ENCODE data around the gene DNAH14. TPM values are rescaled to one million over a fixed set of nuclear protein-coding genes. Genes with fewer than 3 reads are reported as not detected.
A peak's percentile ranks its signal among the peaks of the same experiment; 100 is the strongest.

DNAH14 gene
- total RNA-seq, 1 experiment from 2014 or later = 39.7 TPM

DNA sequence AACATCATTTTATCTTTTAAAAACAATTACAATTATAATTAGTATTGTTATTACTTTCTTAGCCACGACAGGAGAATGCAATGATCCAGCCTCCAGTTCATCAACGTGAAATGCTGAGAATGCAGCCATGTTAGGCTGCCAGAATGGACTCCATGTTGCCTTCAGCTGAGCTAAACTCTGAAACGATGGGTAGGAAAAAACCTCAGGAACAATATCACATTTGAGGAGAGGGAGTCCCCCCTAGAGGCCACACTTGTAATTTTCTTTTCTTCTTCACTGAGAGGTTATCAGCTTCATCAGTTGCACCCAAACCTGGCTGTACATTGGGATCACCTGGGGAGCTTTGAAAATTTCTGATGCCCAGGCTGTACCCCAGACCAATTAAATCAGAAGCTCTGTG lies 34.6 kb upstream of the DNAH14 start:
- TF ChIP-seq, protein P1, sequence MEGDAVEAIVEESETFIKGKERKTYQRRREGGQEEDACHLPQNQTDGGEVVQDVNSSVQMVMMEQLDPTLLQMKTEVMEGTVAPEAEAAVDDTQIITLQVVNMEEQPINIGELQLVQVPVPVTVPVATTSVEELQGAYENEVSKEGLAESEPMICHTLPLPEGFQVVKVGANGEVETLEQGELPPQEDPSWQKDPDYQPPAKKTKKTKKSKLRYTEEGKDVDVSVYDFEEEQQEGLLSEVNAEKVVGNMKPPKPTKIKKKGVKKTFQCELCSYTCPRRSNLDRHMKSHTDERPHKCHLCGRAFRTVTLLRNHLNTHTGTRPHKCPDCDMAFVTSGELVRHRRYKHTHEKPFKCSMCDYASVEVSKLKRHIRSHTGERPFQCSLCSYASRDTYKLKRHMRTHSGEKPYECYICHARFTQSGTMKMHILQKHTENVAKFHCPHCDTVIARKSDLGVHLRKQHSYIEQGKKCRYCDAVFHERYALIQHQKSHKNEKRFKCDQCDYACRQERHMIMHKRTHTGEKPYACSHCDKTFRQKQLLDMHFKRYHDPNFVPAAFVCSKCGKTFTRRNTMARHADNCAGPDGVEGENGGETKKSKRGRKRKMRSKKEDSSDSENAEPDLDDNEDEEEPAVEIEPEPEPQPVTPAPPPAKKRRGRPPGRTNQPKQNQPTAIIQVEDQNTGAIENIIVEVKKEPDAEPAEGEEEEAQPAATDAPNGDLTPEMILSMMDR (conservative IDR thresholded peaks at IDR 0.05) = peak; percentile 68
- Histone ChIP-seq H3K23ac (ENCODE audit: insufficient read length, low read depth, low read length) (no peak overlapping the region), H4K20me1 (ENCODE audit: control insufficient read depth, insufficient read depth, insufficient read length) (no peaks in the 10 kb centered on the region), H3K14ac (ENCODE audit: insufficient read depth, low read length) (no peak overlapping the region), H3K4me1 (ENCODE audit: insufficient read depth, low read length) (no peaks in the 10 kb centered on the region), H2BK20ac (ENCODE audit: low read depth, low read length, poor library complexity, severe bottlenecking) (no peak overlapping the region), H2BK12ac (ENCODE audit: insufficient read length, low read depth, low read length) (no peak overlapping the region), H3T11ph (ENCODE audit: low read length) (no peak overlapping the region), H3K27ac (ENCODE audit: insufficient read length, low read depth, low read length) (no peak overlapping the region), H3K18ac (ENCODE audit: insufficient read length, low read depth, low read length) (no peak overlapping the region), H3K9ac (ENCODE audit: extremely low read depth, insufficient read length, low read length) (no peak overlapping the region), H3K9me3 (ENCODE audit: control insufficient read depth, low read depth, low read length) (peaks cover 6% of the 10 kb centered on the region), H3K4ac (ENCODE audit: low read depth, low read length) (no peak overlapping the region), H3K79me1 (ENCODE audit: insufficient read depth, low read depth, low read length, poor library complexity, severe bottlenecking) (no peaks in the 10 kb centered on the region), H3K23me2 (ENCODE audit: insufficient read length, low read depth, low read length, poor library complexity, severe bottlenecking) (no peaks in the 10 kb centered on the region), H4K5ac (ENCODE audit: insufficient read length, low read depth, low read length) (no peak overlapping the region), H3K27me3 (ENCODE audit: insufficient read depth, low read length) (no peaks in the 10 kb centered on the region), H3K4me2 (ENCODE audit: insufficient read depth, insufficient read length, low read length) (no peak overlapping the region), H3K56ac (ENCODE audit: insufficient read length, low read depth, low read length) (no peak overlapping the region), H2BK120ac (ENCODE audit: low read depth, low read length, poor library complexity, severe bottlenecking) (no peak overlapping the region), H3K79me2 (ENCODE audit: insufficient read depth, low read length) (no peaks in the 10 kb centered on the region), H2BK5ac (ENCODE audit: insufficient read length, low read length) (no peak overlapping the region), H4K8ac (replicated peaks; ENCODE audit: insufficient read length, low read depth, low read length) (no peak overlapping the region), H2AFZ (ENCODE audit: low read length) (no peak overlapping the region), H4K91ac (ENCODE audit: insufficient read length, low read depth, low read length) (no peak overlapping the region), H2AK5ac (ENCODE audit: insufficient read length, low read length) (no peak overlapping the region), H2BK15ac (ENCODE audit: low read depth, low read length) (no peak overlapping the region)
- Mint-ChIP-seq H3K4me3 (no peak overlapping the region), H3K36me3 (ENCODE audit: insufficient read depth in 1 of 3, low read depth in 3 of 3) (no peaks in the 10 kb centered on the region), H3K4me1 (no peaks in the 10 kb centered on the region), H3K27ac (no peak overlapping the region), H3K27me3 (ENCODE audit: low read depth) (no peaks in the 10 kb centered on the region), H3K9me3 (peaks cover 0 to 6% of the 10 kb centered on the region in 2 experiments; a peak in 3 of 5 replicates)
- peak; percentile 39 for DNase-seq
- WGBS (ENCODE audit: extremely low coverage, insufficient read length, low lambda C conversion rate) = no CpG with 5 or more reads among the region's 3 CpGs
